ENCODE measurements around the gene MYLK.
"Not testable (repeated sequence)": the region's sequence is repeated elsewhere in the genome, so short reads cannot be mapped to it uniquely, and the experiment has no call there.

The MYLK gene

GRCh38 chr3:123723522-123724168, 160.5 kb downstream of the MYLK start:
- peak in 32 of 56 donors; percentile 10 to 79 (median 40) for DNase-seq

GRCh38 chr3:123723070-123723469, 161.1 kb downstream of the MYLK start:
- no peak for DNase-seq

GRCh38 chr3:123722456-123722855, 161.7 kb downstream of the MYLK start:
- DNase-seq, result no peak

GRCh38 chr3:123722021-123722420, 162.1 kb downstream of the MYLK start:
- DNase-seq, result no peak

- DNase-seq, result not testable (repeated sequence)
These were observed 162.9 kb downstream of the MYLK start for GRCh38 chr3:123721095-123721689.

- no peak for DNase-seq
These were observed 163.5 kb downstream of the MYLK start for GRCh38 chr3:123720638-123721037.

- DNase-seq, result peak in 17 of 56 donors; percentile 11 to 75 (median 19)
These were observed 164.2 kb downstream of the MYLK start for GRCh38 chr3:123719862-123720453.

- DNase-seq, result peak in 53 of 56 donors; percentile 15 to 84 (median 56)
These were observed 164.9 kb downstream of the MYLK start for GRCh38 chr3:123719061-123719756.

- DNase-seq, result no peak
These were observed 166.0 kb downstream of the MYLK start for GRCh38 chr3:123718108-123718507.

GRCh38 chr3:123717451-123717850, 166.7 kb downstream of the MYLK start:
- not testable (repeated sequence) for DNase-seq

- DNase-seq, result no peak
These were observed 167.7 kb downstream of the MYLK start for GRCh38 chr3:123716411-123716810.

GRCh38 chr3:123713211-123713610, 170.9 kb downstream of the MYLK start:
- DNase-seq, result peak in 11 of 56 donors; percentile 6 to 67 (median 41)

GRCh38 chr3:123712077-123712860, 171.9 kb downstream of the MYLK start:
- no peak for DNase-seq

- no peak for DNase-seq
These were observed 172.8 kb downstream of the MYLK start for GRCh38 chr3:123711356-123711755.

GRCh38 chr3:123708531-123708930, 175.6 kb downstream of the MYLK start:
- DNase-seq, result no peak

GRCh38 chr3:123707641-123708040, 176.5 kb downstream of the MYLK start:
- DNase-seq, result not testable (repeated sequence)

- no peak for DNase-seq
These were observed 177.3 kb downstream of the MYLK start for GRCh38 chr3:123706871-123707270.

- DNase-seq, result no peak
These were observed 178.4 kb downstream of the MYLK start for GRCh38 chr3:123705488-123706285.

- DNase-seq, result not testable (repeated sequence)
These were observed 180.5 kb downstream of the MYLK start for GRCh38 chr3:123703663-123704062.

GRCh38 chr3:123702720-123703119, 181.4 kb downstream of the MYLK start:
- DNase-seq, result no peak
